ENCODE results near the gene THBS1. TPM values are rescaled to one million over a fixed set of nuclear protein-coding genes. Genes with fewer than 3 reads are reported as not detected.

Gene THBS1
- polyA plus RNA-seq, 1 experiment, result 6,610 TPM

- DNase-seq (ENCODE audit: low read depth), result peak; percentile 81
- CTCF ChIA-PET, result no interaction called here
- peaks cover 17% of the 10 kb centered on the region for H3K36me3 ChIP-seq (ENCODE audit: control insufficient read depth, insufficient read depth, low read length)
- no peak for TF ChIP-seq CTCF (IDR thresholded peaks at IDR 0.05; ENCODE audit: insufficient read depth, low read depth, low read length)
- no peak overlapping the region for H3K4me3 ChIP-seq (ENCODE audit: low read depth, low read length)
- POLR2A ChIA-PET, result no interaction called here
- no peaks in the 10 kb centered on the region for H3K27me3 ChIP-seq (ENCODE audit: control insufficient read depth, insufficient read depth, low read length)
These were observed 16.5 kb downstream of the THBS1 start for GRCh38 chr15:39597336-39597735.

- no peak for TF ChIP-seq CTCF (IDR thresholded peaks at IDR 0.05; ENCODE audit: insufficient read depth, low read depth, low read length)
- H3K4me3 ChIP-seq (ENCODE audit: low read depth, low read length), result no peak overlapping the region
- POLR2A ChIA-PET, result interaction anchor here (1.1 kb wide), 1 partner anchor 8 kb away, joined by 3 read pairs; no protein-coding TSS in a partner anchor
- peak; percentile 92 for DNase-seq (ENCODE audit: low read depth)
- no peaks in the 10 kb centered on the region for H3K27me3 ChIP-seq (ENCODE audit: control insufficient read depth, insufficient read depth, low read length)
- CTCF ChIA-PET, result no interaction called here
- H3K36me3 ChIP-seq (ENCODE audit: control insufficient read depth, insufficient read depth, low read length), result peaks cover 15% of the 10 kb centered on the region
These were observed 16.9 kb downstream of the THBS1 start for GRCh38 chr15:39597751-39598185.

GRCh38 chr15:39598186-39598850 lies 17.4 kb downstream of the THBS1 start:
- POLR2A ChIA-PET, result interaction anchor here (0.5 to 1.1 kb wide), 7 partner anchors 8 to 410 kb away, joined by 3 to 7 read pairs (median 4); partner anchors contain the start of gene THBS1
- peak; percentile 87 for DNase-seq (ENCODE audit: low read depth)
- peaks cover 11% of the 10 kb centered on the region for H3K36me3 ChIP-seq (ENCODE audit: control insufficient read depth, insufficient read depth, low read length)
- no peaks in the 10 kb centered on the region for H3K27me3 ChIP-seq (ENCODE audit: control insufficient read depth, insufficient read depth, low read length)
- no peak overlapping the region for H3K4me3 ChIP-seq (ENCODE audit: low read depth, low read length)
- CTCF ChIA-PET, result interaction anchor here (1.7 kb wide), 1 partner anchor 12 kb away, joined by 4 read pairs; no protein-coding TSS in a partner anchor
- no peak for TF ChIP-seq CTCF (IDR thresholded peaks at IDR 0.05; ENCODE audit: insufficient read depth, low read depth, low read length)

- peak; percentile 38 for DNase-seq (ENCODE audit: low read depth)
- TF ChIP-seq CTCF (IDR thresholded peaks at IDR 0.05; ENCODE audit: insufficient read depth, low read depth, low read length), result no peak
- no peaks in the 10 kb centered on the region for H3K27me3 ChIP-seq (ENCODE audit: control insufficient read depth, insufficient read depth, low read length)
- H3K36me3 ChIP-seq (ENCODE audit: control insufficient read depth, insufficient read depth, low read length), result peaks cover 3% of the 10 kb centered on the region; the same call in 1 of the 2 replicates
- POLR2A ChIA-PET, result interaction anchor here (0.6 to 0.9 kb wide), 7 partner anchors 10 to 411 kb away, joined by 3 to 7 read pairs (median 4); no protein-coding TSS in a partner anchor
- no peak overlapping the region for H3K4me3 ChIP-seq (ENCODE audit: low read depth, low read length)
- CTCF ChIA-PET, result interaction anchor here (0.9 to 1.7 kb wide), 2 partner anchors 11 to 83 kb away, joined by 3 to 4 read pairs; no protein-coding TSS in a partner anchor
These were observed 18.3 kb downstream of the THBS1 start for GRCh38 chr15:39598958-39599845.

GRCh38 chr15:39599871-39600270 lies 19.0 kb downstream of the THBS1 start:
- Histone ChIP-seq H3K36me3 (ENCODE audit: control insufficient read depth, insufficient read depth, low read length) (0 out of 2 replicates have a peak, but pooled peaks cover 3% of the 10 kb centered on the region), H3K27me3 (ENCODE audit: control insufficient read depth, insufficient read depth, low read length) (no peaks in the 10 kb centered on the region), H3K4me3 (ENCODE audit: low read depth, low read length) (no peak overlapping the region)
- TF ChIP-seq CTCF (IDR thresholded peaks at IDR 0.05; ENCODE audit: insufficient read depth, low read depth, low read length), result no peak
- DNase-seq (ENCODE audit: low read depth), result peak; percentile 10
- ChIA-PET CTCF (interaction anchor here (0.9 to 1.7 kb wide), 2 partner anchors 10 to 82 kb away, joined by 3 to 4 read pairs; no protein-coding TSS in a partner anchor), POLR2A (interaction anchor here (0.5 to 0.6 kb wide), 3 partner anchors 89 to 297 kb away, joined by 3 to 8 read pairs (median 5); no protein-coding TSS in a partner anchor)
